BLaER1 (cell line): ENCODE measurements around the gene NCS1.
A peak's percentile ranks its signal among the peaks of the same experiment; 100 is the strongest.

ENCODE experiments used
- H3K27ac ChIP-seq: shearing (Covaris generic); formaldehyde crosslinking; 2 replicates; pipeline ENCODE4 v1.8.1; 2022
- H3K27me3 ChIP-seq: shearing (Covaris generic); formaldehyde crosslinking; 2 replicates; pipeline ENCODE4 v1.8.1; 2022
- H3K36me3 ChIP-seq: shearing (Covaris generic); formaldehyde crosslinking; 2 replicates; pipeline ENCODE4 v1.8.1; 2022
- H3K4me1 ChIP-seq: shearing (Covaris generic); formaldehyde crosslinking; 2 replicates; pipeline ENCODE4 v1.8.1; 2022
- H3K4me2 ChIP-seq: shearing (Covaris generic); formaldehyde crosslinking; 2 replicates; pipeline ENCODE4 v1.8.1; 2022
- H3K4me3 ChIP-seq: shearing (Covaris generic); formaldehyde crosslinking; 2 replicates; pipeline ENCODE4 v1.8.1; 2022
- H3K9ac ChIP-seq: shearing (Covaris generic); formaldehyde crosslinking; 2 replicates; pipeline ENCODE4 v1.8.1; 2022
- H3K9me3 ChIP-seq: shearing (Covaris generic); formaldehyde crosslinking; 2 replicates; pipeline ENCODE4 v1.8.1; 2022
- H4K20me1 ChIP-seq: shearing (Covaris generic); formaldehyde crosslinking; 2 replicates; pipeline ENCODE4 v1.8.1; 2022
- Cebpa-rat ChIP-seq: shearing (Covaris generic); IDR thresholded peaks from 2 replicates; pipeline ENCODE4 v1.8.1; 2022

NCS1 gene

GRCh38 chr9:130182381-130182909 lies 10.2 kb downstream of the NCS1 start:
- Histone ChIP-seq H3K9me3 (no peaks in the 10 kb centered on the region), H3K4me2 (no peak overlapping the region), H3K4me3 (no peak overlapping the region), H4K20me1 (peaks cover 97% of the 10 kb centered on the region), H3K27ac (peak overlapping the region; percentile 24; the same call in 1 of the 2 replicates), H3K4me1 (peaks cover 46% of the 10 kb centered on the region), H3K9ac (no peak overlapping the region), H3K27me3 (no peaks in the 10 kb centered on the region), H3K36me3 (peaks cover 29% of the 10 kb centered on the region)
- no peak for TF ChIP-seq Cebpa-rat

- Histone ChIP-seq H3K9me3 (no peaks in the 10 kb centered on the region), H4K20me1 (peaks cover 97% of the 10 kb centered on the region), H3K27ac (peak overlapping the region; percentile 24; the same call in 1 of the 2 replicates), H3K9ac (peak overlapping the region; percentile 50; the same call in 1 of the 2 replicates), H3K4me2 (peak overlapping the region; percentile 53), H3K4me3 (no peak overlapping the region), H3K4me1 (peaks cover 54% of the 10 kb centered on the region), H3K27me3 (no peaks in the 10 kb centered on the region), H3K36me3 (peaks cover 27% of the 10 kb centered on the region)
- TF ChIP-seq Cebpa-rat, result no peak
Measured at GRCh38 chr9:130183133-130183762, 11.0 kb downstream of the NCS1 start.

DNA sequence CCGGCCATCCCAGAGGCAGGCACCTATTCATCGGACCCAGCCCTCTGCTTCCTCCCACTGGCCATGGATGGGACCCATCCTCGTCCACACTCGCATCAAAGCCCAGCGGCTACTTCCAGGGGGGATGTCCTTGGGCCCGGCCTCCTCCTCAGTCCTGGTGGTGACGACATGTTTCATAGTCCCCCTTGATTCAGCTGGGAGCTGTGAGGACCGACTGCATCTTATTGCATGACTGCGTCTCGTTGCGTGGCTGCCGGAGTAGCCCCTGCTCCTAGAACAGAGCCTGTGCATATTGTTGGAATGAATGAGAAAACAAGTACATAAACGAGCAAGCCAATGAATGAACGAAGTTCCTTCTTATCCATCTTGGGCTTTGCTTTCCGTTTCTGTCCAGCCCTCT lies 12.8 kb downstream of the NCS1 start:
- H3K4me1 ChIP-seq, result peaks cover 68% of the 10 kb centered on the region

DNA sequence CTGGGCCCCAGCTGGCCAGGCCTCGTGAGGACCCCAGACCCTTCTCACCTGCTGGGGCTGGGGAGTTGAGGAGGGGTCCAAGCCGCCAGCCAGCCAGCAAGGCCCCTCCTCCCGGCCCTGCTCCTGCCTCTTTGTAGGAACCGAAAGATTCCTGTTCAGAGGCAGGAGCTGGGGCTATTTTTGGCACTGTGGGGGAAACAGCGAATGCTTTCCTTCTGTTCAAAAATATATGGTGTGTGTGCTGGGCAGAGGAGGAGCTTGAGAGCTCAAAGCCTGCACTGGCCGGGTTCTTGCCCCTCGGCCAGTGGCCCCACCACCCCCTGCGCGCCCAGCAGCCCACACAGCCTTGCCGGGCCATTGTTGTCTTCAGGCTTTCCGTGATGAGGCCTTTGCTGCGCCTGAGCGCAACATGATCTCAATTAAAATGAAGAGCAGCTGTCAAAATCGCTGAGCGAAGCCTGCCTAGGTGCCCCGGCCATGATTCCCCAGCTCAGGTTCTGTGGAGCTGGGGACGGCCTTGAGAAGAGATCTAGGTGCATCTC lies 13.4 kb downstream of the NCS1 start:
- Histone ChIP-seq H3K27me3 (no peaks in the 10 kb centered on the region), H3K9me3 (no peaks in the 10 kb centered on the region), H3K4me1 (peaks cover 73% of the 10 kb centered on the region), H3K27ac (peak overlapping the region; percentile 33; the same call in 1 of the 2 replicates), H3K4me2 (peak overlapping the region; percentile 48), H3K9ac (peak overlapping the region; percentile 36; the same call in 1 of the 2 replicates), H3K4me3 (no peak overlapping the region), H3K36me3 (peaks cover 15% of the 10 kb centered on the region), H4K20me1 (peaks cover 100% of the 10 kb centered on the region)
- TF ChIP-seq Cebpa-rat, result no peak

More for the DNA sequence above, 12.8 kb downstream of the NCS1 start:
- H3K27ac ChIP-seq, result peak overlapping the region; percentile 33; the same call in 1 of the 2 replicates
- no peaks in the 10 kb centered on the region for H3K27me3 ChIP-seq
- peaks cover 100% of the 10 kb centered on the region for H4K20me1 ChIP-seq
- H3K4me2 ChIP-seq, result peak overlapping the region; percentile 48
- H3K36me3 ChIP-seq, result peaks cover 21% of the 10 kb centered on the region
- H3K9me3 ChIP-seq, result no peaks in the 10 kb centered on the region
- H3K9ac ChIP-seq, result no peak overlapping the region
- no peak overlapping the region for H3K4me3 ChIP-seq
- TF ChIP-seq Cebpa-rat, result no peak

DNA sequence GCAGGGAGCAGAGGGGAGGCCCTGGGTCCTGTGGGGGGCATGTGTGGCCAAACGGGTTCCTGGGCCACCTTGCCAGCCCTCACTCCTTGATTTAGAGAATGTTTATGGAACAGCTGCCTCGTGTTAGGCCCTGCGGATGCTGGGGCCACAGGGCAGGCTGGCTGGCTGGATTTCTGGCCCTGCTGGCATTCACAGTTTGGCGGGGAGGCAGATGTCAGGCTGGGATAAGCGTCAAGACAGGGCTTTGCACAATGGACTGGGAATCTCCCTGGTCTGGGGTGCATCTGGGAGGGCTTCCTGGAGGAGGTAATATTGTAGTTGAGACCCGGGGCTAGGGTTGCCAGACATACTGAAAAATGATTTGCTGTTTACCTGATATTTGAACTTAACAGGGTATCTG lies 13.8 kb downstream of the NCS1 start:
- TF ChIP-seq Cebpa-rat, result no peak
- peak overlapping the region; percentile 36; the same call in 1 of the 2 replicates for H3K9ac ChIP-seq
- peak overlapping the region; percentile 48 for H3K4me2 ChIP-seq
- H3K36me3 ChIP-seq, result peaks cover 10% of the 10 kb centered on the region
- no peaks in the 10 kb centered on the region for H3K27me3 ChIP-seq
- peaks cover 78% of the 10 kb centered on the region for H3K4me1 ChIP-seq
- H3K4me3 ChIP-seq, result no peak overlapping the region
- peaks cover 100% of the 10 kb centered on the region for H4K20me1 ChIP-seq
- 0 out of 2 replicates have a peak overlapping the region, but pooled peaks have one; percentile 33 for H3K27ac ChIP-seq
- H3K9me3 ChIP-seq, result no peaks in the 10 kb centered on the region

DNA sequence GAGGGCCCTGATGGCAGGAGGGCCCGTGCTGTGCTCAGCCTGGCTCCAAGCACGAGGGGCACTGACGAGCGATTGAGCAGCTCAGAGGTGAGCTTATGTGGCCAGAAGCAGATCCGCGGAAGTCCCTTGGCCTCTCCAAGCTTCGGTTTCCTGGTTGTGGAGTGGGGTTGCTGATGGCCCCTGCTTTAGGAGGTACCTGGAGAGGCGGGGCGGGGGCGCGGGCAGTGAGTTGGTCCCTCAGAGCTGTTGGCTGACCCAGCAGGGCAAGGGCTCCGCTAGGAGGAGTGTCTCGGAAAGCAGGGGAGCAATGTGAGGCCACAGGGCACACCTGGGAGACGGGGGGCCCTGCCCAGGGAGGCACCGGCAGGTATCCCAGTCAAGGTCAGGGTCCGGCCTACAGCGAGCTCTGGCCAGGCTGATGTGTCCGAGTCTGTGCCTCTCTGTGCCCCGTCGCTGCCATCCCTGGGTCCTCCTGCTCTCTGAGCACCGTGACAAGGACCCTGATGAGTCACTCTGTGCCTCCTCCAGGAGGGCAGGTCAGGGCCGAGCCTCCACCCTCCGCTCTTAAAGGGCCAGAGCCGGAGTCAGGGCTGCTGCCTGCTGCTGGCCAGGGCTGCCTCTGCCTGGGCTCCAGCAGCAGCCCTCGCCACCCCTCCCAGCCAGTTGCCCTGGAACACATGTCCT lies 14.8 kb downstream of the NCS1 start:
- H3K27me3 ChIP-seq, result no peaks in the 10 kb centered on the region
- H3K9ac ChIP-seq, result no peak overlapping the region
- peak overlapping the region; percentile 48; the same call in 1 of the 2 replicates for H3K4me2 ChIP-seq
- H3K4me1 ChIP-seq, result peaks cover 88% of the 10 kb centered on the region
- H3K36me3 ChIP-seq, result 0 out of 2 replicates have a peak, but pooled peaks cover 5% of the 10 kb centered on the region
- no peak overlapping the region for H3K27ac ChIP-seq
- H3K4me3 ChIP-seq, result no peak overlapping the region
- no peak for TF ChIP-seq Cebpa-rat
- H3K9me3 ChIP-seq, result no peaks in the 10 kb centered on the region
- peaks cover 100% of the 10 kb centered on the region for H4K20me1 ChIP-seq

- Histone ChIP-seq H3K9me3 (no peaks in the 10 kb centered on the region), H3K4me2 (no peak overlapping the region), H3K4me1 (peaks cover 91% of the 10 kb centered on the region), H3K4me3 (no peak overlapping the region), H3K9ac (no peak overlapping the region), H4K20me1 (peaks cover 100% of the 10 kb centered on the region), H3K27me3 (no peaks in the 10 kb centered on the region), H3K36me3 (0 out of 2 replicates have a peak, but pooled peaks cover 5% of the 10 kb centered on the region), H3K27ac (no peak overlapping the region)
- no peak for TF ChIP-seq Cebpa-rat
Measured at GRCh38 chr9:130187523-130187846, 15.3 kb downstream of the NCS1 start.

- H3K9me3 ChIP-seq, result no peaks in the 10 kb centered on the region
- H4K20me1 ChIP-seq, result peaks cover 100% of the 10 kb centered on the region
- no peak overlapping the region for H3K27ac ChIP-seq
- H3K27me3 ChIP-seq, result no peaks in the 10 kb centered on the region
- H3K36me3 ChIP-seq, result 0 out of 2 replicates have a peak, but pooled peaks cover 5% of the 10 kb centered on the region
- H3K4me3 ChIP-seq, result no peak overlapping the region
- H3K4me1 ChIP-seq, result peaks cover 91% of the 10 kb centered on the region
- no peak overlapping the region for H3K9ac ChIP-seq
- no peak for TF ChIP-seq Cebpa-rat
- H3K4me2 ChIP-seq, result peak overlapping the region; percentile 94; the same call in 1 of the 2 replicates
Measured at GRCh38 chr9:130188860-130189481, 16.8 kb downstream of the NCS1 start.

DNA sequence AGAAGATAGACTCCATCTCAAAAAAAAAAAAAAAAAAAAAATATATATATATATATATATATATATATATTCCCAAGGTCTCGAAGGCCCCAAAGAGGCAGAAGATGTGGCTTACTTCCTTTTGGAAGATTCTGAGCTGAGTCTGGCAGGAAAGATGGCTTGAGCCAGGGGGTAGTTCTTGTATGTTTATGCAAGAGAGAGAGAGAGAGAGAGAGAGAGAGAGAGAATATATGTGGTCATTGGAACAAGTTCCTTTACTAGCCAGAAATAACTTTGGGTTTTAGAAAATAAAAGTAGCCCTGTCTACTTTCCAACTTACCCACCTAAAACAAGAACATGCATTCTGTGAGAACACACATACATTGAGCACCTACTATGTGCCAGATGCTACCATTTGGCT lies 17.6 kb downstream of the NCS1 start:
- Histone ChIP-seq H3K27ac (no peak overlapping the region), H3K36me3 (0 out of 2 replicates have a peak, but pooled peaks cover 2% of the 10 kb centered on the region)

More for the DNA sequence above, 17.6 kb downstream of the NCS1 start:
- Histone ChIP-seq H3K27me3 (no peaks in the 10 kb centered on the region), H3K9ac (no peak overlapping the region), H3K4me2 (peak overlapping the region; percentile 94; the same call in 1 of the 2 replicates), H3K9me3 (no peaks in the 10 kb centered on the region), H3K4me1 (peaks cover 96% of the 10 kb centered on the region), H3K4me3 (no peak overlapping the region), H4K20me1 (peaks cover 100% of the 10 kb centered on the region)
- TF ChIP-seq Cebpa-rat, result no peak
